Tibial nerve (tissue), 4 donors: ENCODE results near the gene SLC6A6. TPM values are rescaled to one million over a fixed set of nuclear protein-coding genes. Genes with fewer than 3 reads are reported as not detected.

Experiments
- DNase-seq, 2 donors: peaks; one replicate each; pipeline ENCODE4 v3.0.0-alpha.2; 2019; ENCODE audit warnings: low spot score in 2 of 2
- H3K27ac ChIP-seq, 4 donors: fragments of 200-600 bp; sonication (generic) in 3 of 4; one replicate each; pipeline ENCODE4 v1.5.1; 2017 to 2019; ENCODE audit warnings: mild to moderate bottlenecking in 1 of 4
- H3K27me3 ChIP-seq, 2 donors: fragments of 200-600 bp; sonication (generic) in 1 of 2; one replicate each; pipeline versions ENCODE4 v1.5.1 to v1.6.0; 2017 to 2019
- H3K36me3 ChIP-seq, 3 donors: fragments of 200-600 bp; sonication (generic); one replicate each; pipeline ENCODE4 v1.5.1; 2018 to 2019
- H3K4me1 ChIP-seq, 4 donors: fragments of 200-600 bp; sonication (generic) in 3 of 4; one replicate each; pipeline ENCODE4 v1.5.1; 2017 to 2019
- H3K4me3 ChIP-seq, 4 donors: fragments of 200-600 bp; sonication (generic) in 3 of 4; one replicate each; pipeline ENCODE4 v1.5.1; 2017 to 2019; ENCODE audit warnings: mild to moderate bottlenecking in 1 of 4, moderate library complexity in 1 of 4
- H3K9me3 ChIP-seq, 4 donors: fragments of 200-600 bp; sonication (generic) in 3 of 4; one replicate each; pipeline ENCODE4 v1.5.1; 2017 to 2019
- CTCF ChIP-seq, 5 experiments: fragments of 200-600 bp in 3 of 5; fragments of 450-650 bp in 2 of 5; sonication (generic) in 3 of 5; IDR thresholded peaks; one replicate each; pipeline ENCODE4 v1.5.1; 2016 to 2019; ENCODE audit warnings: antibody characterized with exemption in 5 of 5, mild to moderate bottlenecking in 3 of 5, moderate library complexity in 2 of 5
- EP300 ChIP-seq, 2 donors: sonication (generic); formaldehyde crosslinking; IDR thresholded peaks; one replicate each; pipeline ENCODE4 v1.6.1; 2017; ENCODE audit warnings: antibody characterized with exemption in 2 of 2, mild to moderate bottlenecking in 1 of 2
- POLR2A ChIP-seq, 2 donors: fragments of 450-650 bp; IDR thresholded peaks; one replicate each; pipeline ENCODE4 v1.6.1; 2017; ENCODE audit warnings: antibody characterized with exemption in 2 of 2, mild to moderate bottlenecking in 2 of 2, moderate library complexity in 2 of 2
- WGBS, 2 donors: methylation state at CpG; one replicate each; pipeline ENCODE4 v1.1.5; 2018; 5-methylcytosine and 5-hydroxymethylcytosine counted together
- total RNA-seq, 4 donors: library from RNA; depleted of rRNA; stranded (reverse); fragments of >200 nt; gene quantifications; one replicate each; pipeline ENCODE4 v1.1.0, GENCODE V29; 2016

Gene SLC6A6
- total RNA-seq, 4 donors from 2014 or later: 11.8 to 24.9 (median 13.5) TPM

DNA sequence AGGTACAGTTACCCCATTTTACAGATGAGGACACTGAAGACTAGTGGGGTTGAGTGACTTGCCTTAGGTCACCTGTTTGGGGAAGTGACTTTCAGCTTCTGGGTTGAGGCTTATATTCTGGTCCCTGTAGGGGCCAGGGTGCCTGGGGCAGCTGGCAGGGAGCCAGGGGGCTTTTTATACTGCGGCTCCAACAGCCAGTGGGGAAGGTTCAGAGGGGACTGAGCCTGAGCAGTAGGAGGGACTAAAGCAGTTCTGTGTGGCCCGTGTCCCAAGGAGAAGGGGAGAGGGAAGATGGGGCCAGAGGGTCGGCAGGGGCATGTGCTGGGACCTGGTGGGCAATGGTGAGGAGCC, 37.7 kb downstream of the SLC6A6 start:
- Histone ChIP-seq H3K4me3 (no peak overlapping the region), H3K36me3 (peaks cover 0 to 3% (median 0%) of the 10 kb centered on the region in 3 donors), H3K27ac (no peak overlapping the region), H3K27me3 (no peaks in the 10 kb centered on the region), H3K9me3 (no peaks in the 10 kb centered on the region), H3K4me1 (peaks cover 0 to 44% (median 20%) of the 10 kb centered on the region in 4 donors)
- TF ChIP-seq CTCF (IDR thresholded peaks at IDR 0.05) (no peak), POLR2A (IDR thresholded peaks at IDR 0.05) (no peak), EP300 (IDR thresholded peaks at IDR 0.05) (no peak)
- no peak for DNase-seq
- 28 to 36% methylated on average over 3 of the region's 3 CpGs for WGBS, 2 donors

DNA sequence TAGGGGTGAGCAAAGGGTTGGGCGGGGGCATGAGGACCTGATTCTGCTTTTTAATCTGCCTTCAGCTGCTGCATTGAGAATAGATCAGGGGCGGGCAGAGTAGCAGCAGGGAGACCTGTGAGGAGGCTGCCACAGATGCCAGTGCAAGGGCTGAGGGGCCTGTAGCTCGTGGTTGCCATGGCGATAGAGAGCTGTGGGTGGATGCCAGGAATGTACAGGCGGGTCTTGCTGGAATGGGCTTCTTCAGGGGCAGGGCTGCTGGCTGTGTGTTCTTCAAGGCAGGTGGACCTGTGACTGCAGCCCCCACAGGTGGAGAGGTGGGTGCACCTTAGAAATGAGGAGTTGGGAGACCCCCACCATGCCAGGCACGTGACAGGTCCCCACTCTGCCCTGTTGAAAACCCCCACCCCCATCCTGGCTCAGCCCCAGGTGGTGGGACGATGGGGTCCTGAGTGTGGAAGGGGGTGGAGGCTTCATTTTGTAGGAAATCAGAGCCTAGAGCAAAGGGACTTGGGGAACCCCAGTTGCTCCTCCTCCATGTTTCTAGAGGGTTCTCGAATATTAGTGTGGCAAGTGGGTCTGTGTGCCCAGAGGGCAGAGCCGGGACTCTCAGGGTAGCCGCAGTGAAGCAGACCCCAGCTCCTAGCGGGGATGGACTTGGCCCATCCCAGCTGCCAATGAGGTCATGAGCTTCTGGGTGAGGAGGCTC, 38.3 kb downstream of the SLC6A6 start:
- Histone ChIP-seq H3K27ac (no peak overlapping the region), H3K4me3 (no peak overlapping the region), H3K4me1 (peaks cover 0 to 38% (median 17%) of the 10 kb centered on the region in 4 donors), H3K27me3 (no peaks in the 10 kb centered on the region), H3K36me3 (peaks cover 0 to 8% (median 0%) of the 10 kb centered on the region in 3 donors), H3K9me3 (no peaks in the 10 kb centered on the region)
- TF ChIP-seq CTCF (IDR thresholded peaks at IDR 0.05) (no peak), POLR2A (IDR thresholded peaks at IDR 0.05) (no peak), EP300 (IDR thresholded peaks at IDR 0.05) (no peak)
- WGBS, 2 donors: 51 to 64% methylated on average over 10 to 11 of the region's 11 CpGs
- DNase-seq: no peak

DNA sequence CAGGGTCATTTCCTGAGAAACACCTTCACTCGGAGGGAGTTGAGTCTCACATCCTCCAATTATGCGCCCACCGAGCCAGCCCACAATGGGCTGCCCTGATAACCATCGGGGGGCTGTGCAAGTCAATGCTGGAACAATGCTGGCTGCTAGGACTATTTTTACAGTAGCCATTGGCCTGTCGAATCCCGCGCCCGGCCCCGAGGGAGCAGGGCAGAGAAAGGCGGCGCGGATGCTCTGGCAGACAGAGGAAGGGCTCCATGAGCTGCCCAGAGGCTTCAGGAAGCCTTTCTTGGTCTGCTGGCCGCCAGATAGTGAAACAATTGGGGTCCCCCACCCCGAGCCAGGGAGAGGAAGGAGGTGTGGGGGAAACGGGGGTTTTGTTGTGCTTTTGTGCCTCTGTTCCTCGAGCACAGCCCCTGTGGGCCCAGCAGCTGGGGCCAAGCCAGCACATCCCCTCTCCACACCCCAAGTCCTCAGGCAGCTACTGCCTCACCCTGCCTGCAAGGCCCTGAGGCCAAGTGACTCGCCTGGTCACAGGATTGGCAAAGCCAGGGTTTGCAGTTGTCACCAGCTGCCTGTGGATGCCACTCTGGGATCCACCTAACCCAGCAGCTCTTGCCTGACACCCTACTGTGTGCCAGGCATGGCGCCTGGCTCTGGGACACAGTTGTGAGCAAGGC, 39.0 kb downstream of the SLC6A6 start:
- 66 to 72% methylated on average over 16 to 18 of the region's 18 CpGs for WGBS, 2 donors
- H3K4me1 ChIP-seq: peaks cover 0 to 36% (median 17%) of the 10 kb centered on the region in 4 donors
- H3K4me3 ChIP-seq: no peak overlapping the region
- TF ChIP-seq EP300 (IDR thresholded peaks at IDR 0.05) (no peak), POLR2A (IDR thresholded peaks at IDR 0.05) (no peak), CTCF (IDR thresholded peaks at IDR 0.05) (no peak)
- peaks cover 0 to 15% (median 0%) of the 10 kb centered on the region in 3 donors for H3K36me3 ChIP-seq
- DNase-seq: no peak
- no peaks in the 10 kb centered on the region for H3K9me3 ChIP-seq
- no peaks in the 10 kb centered on the region for H3K27me3 ChIP-seq
- H3K27ac ChIP-seq: no peak overlapping the region

- peaks cover 0 to 20% (median 0%) of the 10 kb centered on the region in 3 donors for H3K36me3 ChIP-seq
- no peaks in the 10 kb centered on the region for H3K9me3 ChIP-seq
- H3K27ac ChIP-seq: no peak overlapping the region
- 90 to 92% methylated on average over 6 of the region's 6 CpGs for WGBS, 2 donors
- TF ChIP-seq EP300 (IDR thresholded peaks at IDR 0.05) (no peak), POLR2A (IDR thresholded peaks at IDR 0.05) (no peak), CTCF (IDR thresholded peaks at IDR 0.05) (no peak)
- H3K27me3 ChIP-seq: no peaks in the 10 kb centered on the region
- H3K4me1 ChIP-seq: peaks cover 0 to 36% (median 17%) of the 10 kb centered on the region in 4 donors
- H3K4me3 ChIP-seq: no peak overlapping the region
- DNase-seq: no peak
Observed at GRCh38 chr3:14441920-14442300, 39.5 kb downstream of the SLC6A6 start.

DNA sequence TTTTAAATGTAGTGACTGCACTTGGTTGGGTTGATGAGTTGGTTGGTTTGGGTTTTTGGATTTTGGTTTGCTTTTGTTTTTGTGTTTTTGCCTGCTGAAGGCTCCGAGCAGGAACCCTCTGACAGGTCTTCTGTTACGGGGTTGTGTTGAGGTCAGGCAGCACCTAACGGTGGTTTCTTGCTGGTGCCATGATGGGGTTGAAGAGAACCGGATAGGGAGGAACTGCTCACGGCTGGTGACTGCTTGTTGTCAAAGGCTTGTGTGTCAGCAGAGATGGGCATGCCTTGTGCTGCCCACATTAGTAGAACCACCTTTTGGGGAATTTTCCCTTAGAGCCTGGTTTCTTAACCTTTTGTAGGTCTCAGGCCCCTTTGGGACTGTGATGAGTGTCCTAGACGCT, 42.0 kb downstream of the SLC6A6 start:
- Histone ChIP-seq H3K4me3 (no peak overlapping the region), H3K4me1 (peaks cover 0 to 26% (median 11%) of the 10 kb centered on the region in 4 donors), H3K27me3 (no peaks in the 10 kb centered on the region), H3K36me3 (peaks cover 0 to 45% (median 16%) of the 10 kb centered on the region in 3 donors), H3K9me3 (no peaks in the 10 kb centered on the region), H3K27ac (no peak overlapping the region)
- TF ChIP-seq EP300 (IDR thresholded peaks at IDR 0.05): no peak
- TF ChIP-seq POLR2A (IDR thresholded peaks at IDR 0.05): no peak
- WGBS, 2 donors: 88 to 93% methylated on average over 6 of the region's 6 CpGs
- DNase-seq: no peak
